Measurements from ENCODE around the gene IL4R.

DNA sequence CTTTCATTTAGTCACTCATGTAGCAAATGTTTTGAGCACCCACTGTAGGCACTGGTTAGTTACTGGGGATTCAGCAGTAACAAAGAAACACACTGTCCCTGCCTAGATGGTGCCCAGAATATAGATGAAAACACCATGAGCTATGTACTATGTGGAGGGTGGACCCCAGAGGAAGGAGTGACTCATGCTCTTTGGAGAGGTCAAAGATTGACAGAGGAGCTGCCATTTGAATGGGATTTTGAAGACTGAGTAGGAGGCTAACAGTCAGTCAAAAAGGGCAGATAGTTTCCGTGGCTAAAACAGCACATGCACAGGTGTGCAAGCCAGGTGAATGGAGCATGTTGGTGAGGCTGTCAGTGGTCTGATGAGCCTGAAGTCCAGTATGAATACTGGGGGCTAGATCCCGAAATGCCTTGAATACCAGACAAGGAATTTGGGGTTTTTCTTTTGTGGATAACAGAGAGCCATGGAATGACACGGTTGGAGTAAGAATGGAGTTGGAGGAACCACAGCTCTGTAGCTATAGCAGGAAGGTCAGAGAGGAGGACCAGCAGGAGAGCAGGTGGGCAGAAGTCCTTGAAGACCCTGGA, 94.3 kb downstream of the IL4R start:
- TF ChIP-seq, protein P1, sequence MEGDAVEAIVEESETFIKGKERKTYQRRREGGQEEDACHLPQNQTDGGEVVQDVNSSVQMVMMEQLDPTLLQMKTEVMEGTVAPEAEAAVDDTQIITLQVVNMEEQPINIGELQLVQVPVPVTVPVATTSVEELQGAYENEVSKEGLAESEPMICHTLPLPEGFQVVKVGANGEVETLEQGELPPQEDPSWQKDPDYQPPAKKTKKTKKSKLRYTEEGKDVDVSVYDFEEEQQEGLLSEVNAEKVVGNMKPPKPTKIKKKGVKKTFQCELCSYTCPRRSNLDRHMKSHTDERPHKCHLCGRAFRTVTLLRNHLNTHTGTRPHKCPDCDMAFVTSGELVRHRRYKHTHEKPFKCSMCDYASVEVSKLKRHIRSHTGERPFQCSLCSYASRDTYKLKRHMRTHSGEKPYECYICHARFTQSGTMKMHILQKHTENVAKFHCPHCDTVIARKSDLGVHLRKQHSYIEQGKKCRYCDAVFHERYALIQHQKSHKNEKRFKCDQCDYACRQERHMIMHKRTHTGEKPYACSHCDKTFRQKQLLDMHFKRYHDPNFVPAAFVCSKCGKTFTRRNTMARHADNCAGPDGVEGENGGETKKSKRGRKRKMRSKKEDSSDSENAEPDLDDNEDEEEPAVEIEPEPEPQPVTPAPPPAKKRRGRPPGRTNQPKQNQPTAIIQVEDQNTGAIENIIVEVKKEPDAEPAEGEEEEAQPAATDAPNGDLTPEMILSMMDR (IDR thresholded peaks at IDR 0.05; ENCODE audit: low read length): no peak
- no peak for TF ChIP-seq EZH2 (optimal IDR thresholded peaks at IDR 0.05; ENCODE audit: low read depth, low read length)
- TF ChIP-seq EZH2phosphoT487 (IDR thresholded peaks at IDR 0.05; ENCODE audit: low read length): no peak
